Caco-2 (cell line): ENCODE measurements around the gene SLC1A3. TPM values are rescaled to one million over a fixed set of nuclear protein-coding genes. Genes with fewer than 3 reads are reported as not detected.
A peak's percentile ranks its signal among the peaks of the same experiment; 100 is the strongest.

Experiments used
- BruUV-seq: library from RNA; stranded (reverse); fragments of 400-500 nt; replicated peaks from 2 replicates; lab custom pipeline; 2021; lab: Mats Ljungman, UMichigan
- CTCF ChIA-PET: fragments of 300-600 bp; sonication (Branson Sonifier 250); formaldehyde crosslinking; loops from one replicate; lab custom pipeline; 2022; ENCODE audit warnings: antibody characterized with exemption; lab: Charles Lee
- POLR2A ChIA-PET: fragments of 300-600 bp; sonication (Branson Sonifier 250); formaldehyde crosslinking; loops from one replicate; lab custom pipeline; 2022; ENCODE audit warnings: antibody characterized with exemption; lab: Charles Lee
- DNase-seq, 2 experiments: peaks; one replicate each; pipeline versions ENCODE4 v3.0.0 to v3.0.0-alpha.2; 2020 to 2022
- H3K27me3 ChIP-seq: replicated peaks from 2 replicates; pipeline ENCODE4 v1.6.0; 2011; ENCODE audit warnings: low read length; ENCODE audit not compliant: control insufficient read depth, insufficient read depth
- H3K36me3 ChIP-seq: 2 replicates; pipeline ENCODE4 v1.5.1; 2011; ENCODE audit warnings: low read length; ENCODE audit not compliant: control insufficient read depth, insufficient read depth
- H3K4me1 ChIP-seq: fragments of 250-450 bp; sonication (Bioruptor Pico); 2 replicates; pipeline ENCODE4 v1.5.1; 2020; ENCODE audit warnings: mild to moderate bottlenecking
- H3K4me3 ChIP-seq: 2 replicates; pipeline ENCODE4 v1.5.1; 2011; ENCODE audit warnings: low read depth, mild to moderate bottlenecking, control low read depth, low read length
- H3K9me3 ChIP-seq: fragments of 250-450 bp; sonication (Bioruptor Pico); 2 replicates; pipeline ENCODE4 v1.5.1; 2020; ENCODE audit warnings: mild to moderate bottlenecking, moderate library complexity
- H3K27ac Mint-ChIP-seq: one replicate; pipeline ENCODE4 v1.8.0; 2022; ENCODE audit warnings: mixed read lengths; ENCODE audit not compliant: unreplicated experiment
- H3K27me3 Mint-ChIP-seq: one replicate; pipeline ENCODE4 v1.8.0; 2022; ENCODE audit warnings: mixed read lengths; ENCODE audit not compliant: insufficient read depth, unreplicated experiment
- H3K36me3 Mint-ChIP-seq: one replicate; pipeline ENCODE4 v1.8.0; 2022; ENCODE audit warnings: mild to moderate bottlenecking, mixed read lengths; ENCODE audit not compliant: insufficient read depth, unreplicated experiment
- H3K4me1 Mint-ChIP-seq: one replicate; pipeline ENCODE4 v1.8.0; 2022; ENCODE audit warnings: low read depth, mixed read lengths; ENCODE audit not compliant: unreplicated experiment
- H3K4me3 Mint-ChIP-seq: one replicate; pipeline ENCODE4 v1.8.0; 2022; ENCODE audit warnings: mild to moderate bottlenecking, moderate library complexity, mixed read lengths; ENCODE audit not compliant: unreplicated experiment
- H3K9me3 Mint-ChIP-seq: one replicate; pipeline ENCODE4 v1.8.0; 2022; ENCODE audit warnings: mixed read lengths; ENCODE audit not compliant: unreplicated experiment
- intact Hi-C: fragments of 100-400 bp; cut with micrococcal nuclease; formaldehyde crosslinking; loops from one replicate; pipeline ENCODE4 v1.10.0; 2022; ENCODE audit not compliant: unreplicated experiment
- total RNA-seq: library from RNA; stranded (reverse); gene quantifications from 2 replicates; pipeline ENCODE4 v1.2.3, GENCODE V29; 2022
- TF ChIP-seq, protein P1 (sequence below), 2 experiments: fragments of 200-600 bp in 1 of 2; IDR thresholded peaks; 1 replicate in 1 of 2; 2 replicates in 1 of 2; pipeline versions ENCODE4 v1.5.1 to v1.8.0; 2011 to 2022; ENCODE audit warnings: antibody characterized with exemption in 1 of 2, control low read depth in 1 of 2, inconsistent platforms in 1 of 2, low read depth in 1 of 2, low read length in 1 of 2, mild to moderate bottlenecking in 1 of 2, moderate library complexity in 1 of 2; ENCODE audit not compliant: insufficient read depth in 1 of 2, severe bottlenecking in 1 of 2, unreplicated experiment in 1 of 2

The SLC1A3 gene
- total RNA-seq, 1 experiment from 2014 or later = 178 TPM

- Histone ChIP-seq H3K27me3 (no peaks in the 10 kb centered on the region), H3K9me3 (no peaks in the 10 kb centered on the region), H3K4me3 (no peak overlapping the region), H3K4me1 (peaks cover 27% of the 10 kb centered on the region), H3K36me3 (no peaks in the 10 kb centered on the region)
- DNase-seq = no peak
- intact Hi-C loops = loop anchor here (1.0 to 10.0 kb wide), 2 partner anchors 93 to 272 kb away; partner anchors contain the start of gene NIPBL
- H3K4me1 Mint-ChIP-seq = peaks cover 14% of the 10 kb centered on the region
- no peak overlapping the region for H3K27ac Mint-ChIP-seq
- ChIA-PET CTCF (no interaction called here), POLR2A (no interaction called here)
- H3K9me3 Mint-ChIP-seq = peaks cover 3% of the 10 kb centered on the region
- TF ChIP-seq, protein P1, sequence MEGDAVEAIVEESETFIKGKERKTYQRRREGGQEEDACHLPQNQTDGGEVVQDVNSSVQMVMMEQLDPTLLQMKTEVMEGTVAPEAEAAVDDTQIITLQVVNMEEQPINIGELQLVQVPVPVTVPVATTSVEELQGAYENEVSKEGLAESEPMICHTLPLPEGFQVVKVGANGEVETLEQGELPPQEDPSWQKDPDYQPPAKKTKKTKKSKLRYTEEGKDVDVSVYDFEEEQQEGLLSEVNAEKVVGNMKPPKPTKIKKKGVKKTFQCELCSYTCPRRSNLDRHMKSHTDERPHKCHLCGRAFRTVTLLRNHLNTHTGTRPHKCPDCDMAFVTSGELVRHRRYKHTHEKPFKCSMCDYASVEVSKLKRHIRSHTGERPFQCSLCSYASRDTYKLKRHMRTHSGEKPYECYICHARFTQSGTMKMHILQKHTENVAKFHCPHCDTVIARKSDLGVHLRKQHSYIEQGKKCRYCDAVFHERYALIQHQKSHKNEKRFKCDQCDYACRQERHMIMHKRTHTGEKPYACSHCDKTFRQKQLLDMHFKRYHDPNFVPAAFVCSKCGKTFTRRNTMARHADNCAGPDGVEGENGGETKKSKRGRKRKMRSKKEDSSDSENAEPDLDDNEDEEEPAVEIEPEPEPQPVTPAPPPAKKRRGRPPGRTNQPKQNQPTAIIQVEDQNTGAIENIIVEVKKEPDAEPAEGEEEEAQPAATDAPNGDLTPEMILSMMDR (IDR thresholded peaks at IDR 0.05; ENCODE audit: insufficient read depth in 1 of 2, low read depth in 1 of 2, low read length in 1 of 2, severe bottlenecking in 1 of 2, unreplicated experiment in 1 of 2) = peak; percentile 29 to 47
- H3K36me3 Mint-ChIP-seq = peaks cover 18% of the 10 kb centered on the region
- no peaks in the 10 kb centered on the region for H3K27me3 Mint-ChIP-seq
- H3K4me3 Mint-ChIP-seq = no peak overlapping the region
- BruUV-seq = no TSS peak
These were observed 3.6 kb upstream of the SLC1A3 start for GRCh38 chr5:36602704-36603321.

DNA sequence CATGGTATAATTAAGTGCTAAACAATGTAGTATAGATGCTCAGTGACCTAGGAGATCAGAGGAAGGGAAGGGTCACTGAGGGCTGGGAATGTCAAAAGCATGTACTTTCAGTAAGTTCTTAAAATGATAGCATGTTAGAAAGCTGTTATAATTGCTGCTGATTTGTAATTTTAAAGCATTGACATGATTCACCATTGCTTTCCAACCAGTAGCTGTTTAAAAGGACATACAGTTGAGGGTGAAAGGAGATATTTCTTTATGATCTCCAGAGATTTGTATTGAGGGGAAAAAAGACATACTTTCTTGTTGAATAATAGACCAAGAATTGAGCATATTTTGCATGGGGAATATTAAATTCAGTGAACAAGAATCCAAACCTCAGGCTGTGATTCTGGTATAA lies 1.2 kb upstream of the SLC1A3 start:
- Histone ChIP-seq H3K27me3 (no peaks in the 10 kb centered on the region), H3K4me3 (peak overlapping the region; percentile 12), H3K36me3 (no peaks in the 10 kb centered on the region), H3K4me1 (peaks cover 45% of the 10 kb centered on the region), H3K9me3 (no peaks in the 10 kb centered on the region)
- TF ChIP-seq, protein P1 (IDR thresholded peaks at IDR 0.05; ENCODE audit: insufficient read depth in 1 of 2, low read depth in 1 of 2, low read length in 1 of 2, severe bottlenecking in 1 of 2, unreplicated experiment in 1 of 2) = no peak
- no peaks in the 10 kb centered on the region for H3K27me3 Mint-ChIP-seq
- peaks cover 17% of the 10 kb centered on the region for H3K4me1 Mint-ChIP-seq
- POLR2A ChIA-PET = no interaction called here
- CTCF ChIA-PET = interaction anchor here (0.6 to 1.4 kb wide), 2 partner anchors 85 to 187 kb away, joined by 3 read pairs; no protein-coding TSS in a partner anchor
- H3K36me3 Mint-ChIP-seq = peaks cover 42% of the 10 kb centered on the region
- intact Hi-C loops = loop anchor here (10.0 kb wide), 1 partner anchor 270 kb away; the partner anchor contains the start of gene NIPBL
- no peaks in the 10 kb centered on the region for H3K9me3 Mint-ChIP-seq
- BruUV-seq = no TSS peak
- DNase-seq = no peak
- H3K27ac Mint-ChIP-seq = peak overlapping the region; percentile 80
- H3K4me3 Mint-ChIP-seq = peak overlapping the region; percentile 98

DNA sequence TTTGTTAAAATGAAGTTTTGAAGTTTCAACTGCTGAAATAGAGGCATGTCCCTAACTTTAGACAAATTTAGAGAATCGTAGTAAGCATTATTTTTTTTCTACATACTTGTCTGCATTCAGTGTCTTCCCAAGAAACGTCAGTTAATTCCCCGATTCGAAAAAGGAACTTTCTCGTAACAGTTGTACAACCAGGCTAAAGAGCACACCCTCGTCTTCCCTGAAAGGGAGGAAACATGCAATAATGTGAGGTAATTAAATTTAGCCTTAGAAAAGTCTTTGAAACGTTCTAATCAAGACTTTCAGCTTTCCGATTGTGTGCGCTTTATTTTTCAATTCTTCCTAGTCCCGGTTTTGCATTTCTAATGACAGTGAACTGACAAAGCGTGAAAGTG lies 374 bp upstream of the SLC1A3 start:
- Mint-ChIP-seq H3K9me3 (no peaks in the 10 kb centered on the region), H3K27me3 (no peaks in the 10 kb centered on the region), H3K4me3 (peak overlapping the region; percentile 98), H3K27ac (peak overlapping the region; percentile 91), H3K36me3 (peaks cover 50% of the 10 kb centered on the region), H3K4me1 (peaks cover 24% of the 10 kb centered on the region)
- no peaks in the 10 kb centered on the region for H3K9me3 ChIP-seq
- DNase-seq = no peak
- ChIA-PET POLR2A (no interaction called here), CTCF (interaction anchor here (0.7 kb wide), 1 partner anchor 90 kb away, joined by 3 read pairs; no protein-coding TSS in a partner anchor)
- intact Hi-C loops = loop anchor here (1.0 to 10.0 kb wide), 6 partner anchors 32 to 269 kb away; partner anchors contain the start of gene NIPBL
- H3K27me3 ChIP-seq = no peaks in the 10 kb centered on the region
- peaks cover 52% of the 10 kb centered on the region for H3K4me1 ChIP-seq
- no peaks in the 10 kb centered on the region for H3K36me3 ChIP-seq
- H3K4me3 ChIP-seq = peak overlapping the region; percentile 40
- BruUV-seq = TSS peak; percentile 86
- TF ChIP-seq, protein P1 (IDR thresholded peaks at IDR 0.05; ENCODE audit: insufficient read depth in 1 of 2, low read depth in 1 of 2, low read length in 1 of 2, severe bottlenecking in 1 of 2, unreplicated experiment in 1 of 2) = no peak
